HG03354 (cell line): ENCODE data around the gene HIPK2.

Source experiments
- ATAC-seq: cut with Tn5 transposase; IDR thresholded peaks from one replicate; pipeline ENCODE4 v1.9.1; 2021; ENCODE audit warnings: mild to moderate bottlenecking; ENCODE audit not compliant: unreplicated experiment, poor library complexity, severe bottlenecking

HIPK2 gene

DNA sequence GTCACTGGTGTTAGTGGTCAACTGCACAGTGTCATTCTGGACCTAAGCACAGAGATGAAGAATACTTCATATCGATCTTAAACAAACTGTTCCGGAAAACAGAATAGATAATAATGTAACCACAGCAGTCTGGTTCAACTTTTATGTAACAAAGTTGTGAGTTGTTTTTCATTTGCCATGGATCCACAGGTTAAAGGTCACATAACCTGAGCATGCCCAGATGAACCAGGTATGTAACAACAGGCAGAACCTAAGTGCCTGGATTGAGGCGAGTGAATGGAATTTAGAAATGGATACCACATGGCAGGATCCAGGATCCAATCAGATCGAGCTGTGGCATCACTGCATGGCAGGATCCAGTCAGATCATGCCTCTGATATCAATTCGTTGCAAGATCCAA lies 167.2 kb downstream of the HIPK2 start:
- no peak for ATAC-seq

DNA sequence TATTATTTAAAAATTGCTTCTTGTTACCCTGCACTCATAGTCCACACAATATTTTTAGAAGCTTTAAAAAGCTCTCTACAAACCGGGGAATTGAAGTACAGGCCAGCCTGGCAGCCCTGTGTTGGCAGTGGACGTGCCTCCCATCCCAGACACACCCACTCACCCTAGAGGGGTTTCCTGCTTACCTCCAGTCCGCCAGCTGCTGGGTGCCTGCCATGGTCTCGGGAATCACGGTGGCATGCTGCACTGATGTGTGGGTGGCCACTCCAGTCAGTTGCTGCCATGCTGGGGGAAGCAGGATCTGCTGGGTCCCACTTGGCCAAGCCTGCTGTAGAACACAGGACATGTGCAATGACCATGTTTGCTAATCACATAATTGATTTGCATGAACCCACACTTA lies 173.9 kb downstream of the HIPK2 start:
- no peak for ATAC-seq

DNA sequence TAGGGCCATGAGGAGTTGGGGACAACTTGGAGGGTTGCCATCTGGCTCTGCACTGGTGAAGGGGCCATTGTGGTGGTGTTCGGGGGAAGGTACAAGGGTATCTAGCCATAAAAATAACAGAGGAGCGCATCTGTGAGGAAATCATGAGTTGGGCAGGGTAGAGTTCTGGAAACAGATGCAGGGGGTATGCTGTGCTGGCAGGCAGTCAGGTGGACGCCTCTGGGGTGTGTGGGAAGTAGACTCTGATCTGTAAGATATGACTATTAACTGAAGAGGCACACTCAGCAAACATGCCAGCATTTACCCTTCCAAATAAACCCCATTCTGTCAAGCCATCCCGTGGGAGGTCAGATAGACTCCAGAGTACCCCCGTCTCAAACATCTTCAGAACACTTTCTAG lies 174.5 kb downstream of the HIPK2 start:
- no peak for ATAC-seq

DNA sequence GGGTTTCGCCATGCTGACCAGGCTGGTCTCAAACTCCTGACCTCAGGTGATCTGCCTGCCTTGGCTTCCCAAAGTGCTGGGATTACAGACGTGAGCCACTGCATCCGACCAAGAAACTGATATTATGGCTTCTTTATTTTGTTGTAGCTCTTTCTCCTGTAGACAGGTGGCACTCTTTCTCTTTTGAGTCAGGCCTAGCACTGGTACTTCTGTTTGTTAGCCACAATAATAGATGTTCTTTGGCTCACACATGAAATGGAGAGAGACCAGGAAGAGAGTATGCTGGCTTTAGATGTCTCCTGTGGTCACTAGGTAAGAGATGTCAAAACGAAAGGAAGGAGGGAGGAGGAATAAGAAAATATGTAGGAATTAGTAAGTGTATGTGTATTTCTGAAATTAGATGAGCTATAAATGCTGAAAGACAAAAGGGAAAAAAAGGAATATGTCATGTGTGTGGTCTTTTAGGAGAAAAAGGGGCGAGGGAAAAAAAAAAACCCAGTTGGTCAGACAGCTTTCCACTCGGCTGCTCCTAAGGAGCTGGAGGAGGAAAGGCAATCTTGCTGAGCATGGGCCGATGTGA lies 175.6 kb downstream of the HIPK2 start:
- ATAC-seq, result no peak

DNA sequence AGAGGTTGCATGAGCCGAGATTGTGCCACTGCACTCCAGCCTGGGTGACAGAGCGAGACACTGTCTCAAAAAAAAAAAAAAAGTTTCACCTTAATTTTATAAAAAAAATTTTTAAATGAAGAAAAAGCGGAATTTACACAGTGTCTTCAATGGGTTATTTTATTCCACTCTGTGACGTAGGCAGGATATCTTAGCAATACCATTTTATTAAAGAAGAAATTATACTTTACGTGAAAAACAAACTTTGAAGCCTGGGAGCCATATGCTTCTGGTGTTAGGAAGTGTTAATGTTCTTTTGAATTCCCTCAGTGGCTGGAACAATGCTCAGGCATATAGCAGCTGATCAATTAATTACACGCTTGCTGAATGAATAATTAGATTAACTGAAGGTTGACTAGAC lies 176.6 kb downstream of the HIPK2 start:
- no peak for ATAC-seq

DNA sequence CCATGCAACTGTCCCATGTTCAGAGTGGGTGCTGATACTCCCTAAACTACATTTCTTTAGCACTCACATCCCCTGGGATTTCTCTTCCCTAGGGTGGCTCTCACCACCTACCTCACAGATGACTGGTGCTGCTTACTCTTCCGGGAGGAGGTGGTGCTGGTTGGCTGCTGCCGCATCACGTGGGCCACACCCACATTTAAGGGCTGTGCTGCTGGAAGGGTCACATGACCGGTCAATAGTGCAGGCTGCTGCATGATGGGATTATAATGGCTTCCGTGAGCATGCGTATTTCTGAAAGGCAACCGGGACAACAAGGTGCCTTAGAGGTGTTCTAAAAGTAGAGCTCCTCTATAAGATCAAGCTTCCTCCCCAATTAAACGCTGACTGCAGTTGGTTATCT lies 177.5 kb downstream of the HIPK2 start:
- no peak for ATAC-seq

DNA sequence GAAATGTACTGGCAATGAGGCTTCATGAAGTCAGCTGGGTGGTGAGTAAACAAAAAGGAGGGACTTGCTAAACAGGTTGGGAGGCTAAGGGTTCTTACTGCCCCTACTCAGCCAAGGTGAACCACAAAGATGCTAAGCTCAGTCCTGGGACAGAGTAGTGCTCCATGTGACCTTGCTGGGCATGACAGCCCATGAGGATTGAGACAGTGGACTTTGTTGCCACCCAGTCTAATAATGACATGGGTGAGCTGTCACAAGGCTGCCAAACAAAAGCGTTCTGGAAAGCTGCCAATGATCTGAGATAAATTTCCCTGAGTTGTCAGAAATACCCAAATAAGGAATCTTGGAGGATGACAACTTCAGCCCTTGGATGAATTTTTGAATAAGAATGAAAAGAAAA lies 179.2 kb downstream of the HIPK2 start:
- no peak for ATAC-seq

DNA sequence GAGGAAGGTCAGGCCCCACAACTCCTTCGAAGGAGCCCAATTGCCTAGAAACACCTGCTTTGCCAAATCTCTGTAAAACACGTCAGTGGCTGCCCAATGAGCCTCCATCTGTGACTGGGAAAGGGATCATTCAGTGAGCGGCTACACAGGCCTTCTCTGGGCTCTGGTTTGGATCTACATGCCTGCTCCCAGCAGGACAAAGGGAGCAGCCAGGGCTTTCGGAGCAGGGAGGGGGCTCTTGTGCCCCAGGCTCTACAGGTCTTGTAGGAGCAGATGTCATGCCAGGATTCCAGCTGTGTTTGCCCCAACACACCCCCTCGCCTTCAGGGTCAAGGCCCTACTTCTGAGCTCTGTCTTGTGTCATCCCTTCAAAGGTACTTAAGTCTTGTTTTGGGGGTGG lies 180.8 kb downstream of the HIPK2 start:
- ATAC-seq, result no peak

DNA sequence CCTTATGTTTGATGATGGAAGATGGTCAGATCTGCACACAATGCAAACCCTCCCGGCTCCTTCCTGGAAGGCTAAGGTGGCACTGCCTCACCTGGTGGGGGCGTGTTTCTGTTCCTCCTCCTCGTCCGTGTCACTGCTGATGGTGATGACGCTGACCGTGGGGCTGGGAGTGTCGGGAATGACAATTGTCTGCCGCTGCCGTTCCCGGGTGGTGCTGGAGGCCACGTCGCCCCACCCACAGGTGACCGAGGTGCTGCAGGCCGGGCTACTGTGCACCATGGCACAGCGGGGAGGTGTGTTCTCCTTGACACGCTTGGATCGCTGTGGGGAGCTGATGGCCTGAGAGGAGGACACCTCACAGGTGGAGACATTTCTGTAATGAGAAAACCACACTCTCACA lies 181.2 kb downstream of the HIPK2 start:
- no peak for ATAC-seq

DNA sequence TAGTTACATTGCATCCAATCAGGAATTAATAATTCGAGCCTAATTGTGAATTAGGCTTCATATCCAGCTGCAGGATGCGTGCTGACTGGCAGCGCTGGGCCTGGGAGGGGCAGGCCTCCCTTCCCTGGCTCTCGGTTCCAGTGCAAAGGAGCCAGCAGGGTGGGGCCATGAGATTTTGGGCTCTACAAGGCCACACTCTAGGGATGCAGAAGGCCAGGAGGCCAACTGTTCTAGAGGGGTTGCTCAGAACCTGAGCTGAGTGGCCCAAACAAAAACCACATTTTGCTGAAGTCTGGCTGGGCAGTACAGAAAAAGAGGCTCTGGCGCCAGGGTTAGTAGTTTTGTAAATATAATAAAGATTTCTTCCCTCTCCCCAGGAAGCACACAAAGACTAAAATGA lies 182.0 kb downstream of the HIPK2 start:
- no peak for ATAC-seq

DNA sequence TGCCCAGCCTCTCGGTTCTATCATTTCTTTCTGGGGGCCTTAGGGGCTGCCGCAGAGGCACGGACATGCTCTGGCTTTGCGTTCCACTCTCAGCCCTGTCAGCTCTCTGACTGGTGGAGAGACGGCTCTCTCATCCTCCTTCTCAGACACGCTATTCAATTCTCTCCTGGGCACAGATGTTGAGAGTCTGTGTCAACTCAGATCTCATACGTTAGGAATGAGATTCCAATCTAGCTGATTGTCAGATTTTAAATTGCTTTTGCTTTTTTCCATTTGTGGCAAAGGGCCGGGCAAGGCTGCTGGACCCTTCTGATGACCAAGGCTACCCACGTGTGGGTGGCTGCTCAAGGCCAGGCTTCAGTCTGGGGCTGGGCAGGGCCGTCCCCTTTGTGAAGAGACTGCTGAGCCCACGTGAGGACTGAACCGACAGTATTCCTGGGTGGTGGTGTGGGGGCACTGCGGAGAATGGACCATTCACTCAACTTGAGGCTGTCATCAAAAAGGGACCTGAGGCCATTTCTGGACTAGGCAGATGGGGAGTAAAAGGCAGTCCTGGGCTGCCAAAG lies 182.8 kb downstream of the HIPK2 start:
- ATAC-seq, result no peak

DNA sequence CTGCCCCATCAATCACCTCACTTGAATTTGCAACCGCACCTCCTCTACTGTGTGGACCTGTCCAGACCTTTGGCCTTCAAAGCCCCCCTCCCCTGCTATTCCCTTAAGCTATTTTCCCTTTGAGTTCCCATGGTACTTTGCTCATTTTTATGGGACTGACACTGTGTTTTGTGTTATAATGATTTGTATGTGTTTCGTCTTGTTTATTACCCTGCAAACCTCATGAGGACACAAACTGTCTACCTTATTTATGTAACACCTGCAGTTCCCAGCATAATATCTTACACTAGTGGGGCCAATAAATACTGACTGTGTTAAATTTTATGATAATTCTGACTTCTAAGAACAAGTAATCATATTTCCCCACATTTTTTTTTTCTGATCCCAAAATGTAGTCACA lies 183.7 kb downstream of the HIPK2 start:
- ATAC-seq, result no peak

DNA sequence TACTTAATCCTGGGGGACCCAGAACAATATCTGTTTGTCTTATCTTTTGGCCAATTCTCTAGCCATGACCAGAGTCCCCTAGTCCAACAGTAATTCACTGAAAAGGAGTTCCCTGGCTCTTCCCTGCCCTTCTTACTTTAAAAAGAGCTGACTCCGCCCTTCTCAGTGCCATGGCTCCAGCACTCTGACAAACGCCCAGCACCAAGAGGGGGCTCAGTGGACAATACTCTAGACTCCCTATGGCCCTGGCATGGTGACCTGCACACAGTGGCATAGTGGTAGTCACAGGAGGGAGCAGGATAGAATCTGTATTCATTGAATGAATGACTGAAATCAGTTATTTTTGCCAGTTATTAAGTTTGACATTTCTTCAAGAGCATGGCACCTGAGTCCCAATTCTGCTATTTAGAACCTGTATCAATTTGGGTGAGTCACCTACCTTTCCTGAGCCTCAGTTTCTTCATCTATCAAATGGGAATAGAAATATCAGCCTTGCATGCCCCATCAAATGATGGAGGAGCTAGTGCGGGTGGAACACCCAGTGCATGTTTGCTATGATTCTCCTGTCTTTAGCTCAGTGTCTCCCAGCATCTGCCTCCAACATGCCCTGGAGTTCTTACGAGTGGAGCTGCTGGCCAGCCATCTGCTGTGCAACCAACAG lies 184.9 kb downstream of the HIPK2 start:
- no peak for ATAC-seq

DNA sequence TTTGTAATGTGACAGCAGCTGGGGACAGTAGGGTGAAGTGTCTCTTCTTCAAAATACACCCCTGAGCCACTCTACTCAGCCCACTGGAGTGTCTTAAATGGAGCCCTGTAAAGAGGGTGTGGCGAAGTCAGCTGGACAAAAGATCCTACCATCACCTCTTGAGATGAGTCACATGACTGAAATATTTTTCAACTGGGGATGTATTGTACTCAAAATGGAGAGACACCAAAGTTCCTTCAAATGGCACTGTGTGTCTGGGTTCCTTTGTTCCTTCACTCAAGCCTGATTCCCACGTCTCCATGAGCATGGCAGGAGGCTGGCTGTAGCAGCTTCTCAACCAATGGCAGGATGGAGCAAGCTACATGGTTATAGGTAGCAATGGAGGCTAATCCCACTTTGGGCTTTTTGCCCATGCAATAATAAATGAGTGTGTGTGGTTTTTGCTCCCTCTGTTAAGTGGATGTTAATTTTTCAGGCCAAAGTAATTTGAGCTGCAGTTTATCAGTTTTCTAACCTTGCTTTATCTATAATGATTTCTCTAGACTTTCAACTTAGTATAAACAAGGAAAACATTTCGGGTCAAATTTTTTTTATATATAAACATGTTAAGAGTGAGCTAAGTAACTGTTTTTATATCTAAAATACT lies 186.1 kb downstream of the HIPK2 start:
- no peak for ATAC-seq

DNA sequence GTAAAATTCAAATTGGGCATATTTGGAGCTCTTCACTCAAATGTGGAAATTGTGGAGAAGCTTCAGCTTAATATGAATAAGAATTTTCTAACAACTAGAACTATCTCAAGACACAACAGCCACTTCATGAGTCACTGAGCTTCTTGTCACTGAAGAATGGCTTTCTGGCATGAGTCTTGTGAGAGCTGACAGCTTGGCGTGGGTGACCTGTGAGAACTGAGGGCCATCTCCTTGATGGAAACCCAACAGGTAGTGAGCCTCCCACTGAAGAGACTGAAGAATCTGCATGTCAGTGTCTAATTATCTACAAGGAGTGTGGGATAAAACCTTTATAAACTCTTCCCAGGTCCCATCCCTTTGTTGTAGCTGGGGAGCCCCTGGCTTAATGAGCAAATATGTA lies 188.3 kb downstream of the HIPK2 start:
- ATAC-seq, result no peak

DNA sequence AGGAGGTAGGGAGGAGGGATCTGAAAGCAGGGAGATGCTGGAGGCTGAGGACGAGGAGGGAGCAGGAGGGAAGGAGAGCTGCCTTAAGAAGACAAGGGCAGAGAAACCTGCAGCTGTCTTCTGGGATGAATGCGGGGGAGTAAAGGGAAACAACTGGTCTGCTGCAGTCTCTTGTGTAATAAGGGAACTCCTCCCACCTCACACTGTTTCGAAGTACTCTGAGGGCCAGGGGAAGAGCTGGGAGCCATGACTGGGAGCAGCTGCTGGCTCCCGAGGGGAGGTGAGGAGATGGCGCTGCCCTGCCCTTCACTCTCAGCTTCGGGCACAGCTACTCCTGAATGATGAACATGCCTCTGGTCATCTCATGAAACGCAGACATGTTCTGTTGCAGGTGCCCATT lies 189.2 kb downstream of the HIPK2 start:
- ATAC-seq, result no peak

DNA sequence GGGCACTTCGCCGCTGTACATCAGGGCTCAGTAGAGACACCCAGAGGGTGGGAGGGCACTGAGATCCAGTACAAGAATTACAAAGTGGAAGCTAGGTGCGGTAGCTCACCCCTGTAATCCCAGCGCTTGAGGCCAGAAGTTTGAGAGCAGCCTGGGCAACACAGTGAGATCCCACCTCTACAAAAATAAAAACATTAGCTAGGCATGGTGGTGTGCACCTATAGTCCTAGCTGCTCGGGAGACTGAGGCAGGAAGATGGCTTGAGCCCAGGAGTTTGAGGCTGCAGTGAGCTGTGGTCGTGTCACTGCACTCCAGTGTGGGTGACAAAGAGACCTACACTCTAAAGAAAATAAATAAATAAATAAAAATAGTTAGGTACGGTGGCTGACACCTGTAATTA lies 190.3 kb downstream of the HIPK2 start:
- ATAC-seq, result no peak

DNA sequence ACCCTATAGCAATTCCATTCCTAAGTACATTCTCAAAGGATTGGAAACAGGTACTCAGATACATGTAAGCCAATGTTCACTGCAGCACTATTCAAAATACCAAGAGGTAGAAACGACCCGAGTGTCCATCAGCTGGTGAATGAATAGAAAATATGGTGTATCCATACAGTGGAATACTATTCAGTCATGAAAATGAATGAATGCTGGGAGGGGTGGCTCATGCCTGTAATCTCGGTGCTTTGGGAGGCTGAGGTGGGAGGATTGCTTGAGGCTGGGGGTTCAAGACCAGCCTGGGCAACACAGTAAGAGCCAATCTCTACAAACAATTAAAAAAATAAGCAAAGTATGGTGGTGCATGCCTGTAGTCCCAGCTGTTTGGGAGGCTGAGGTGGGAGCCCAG lies 191.5 kb downstream of the HIPK2 start:
- ATAC-seq, result no peak

DNA sequence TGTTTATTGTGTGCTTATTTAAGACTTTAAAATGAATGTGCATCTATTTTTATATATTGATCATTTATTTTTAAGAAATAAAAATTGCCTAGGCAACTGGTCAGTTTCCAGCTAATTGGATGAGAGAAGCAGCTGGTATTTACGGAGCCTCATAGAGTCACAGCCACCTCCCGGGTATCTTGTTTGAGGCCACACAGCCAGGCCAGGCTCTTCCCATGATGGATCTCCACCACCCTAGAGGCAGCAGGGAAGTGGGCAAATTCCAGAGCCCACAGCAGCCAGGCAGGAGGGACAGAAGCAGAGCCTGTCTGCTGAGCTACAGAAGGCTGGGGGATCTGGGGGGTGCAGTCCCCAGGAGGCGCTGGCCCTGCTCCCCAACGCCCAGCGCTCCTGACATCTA lies 192.8 kb downstream of the HIPK2 start:
- no peak for ATAC-seq

DNA sequence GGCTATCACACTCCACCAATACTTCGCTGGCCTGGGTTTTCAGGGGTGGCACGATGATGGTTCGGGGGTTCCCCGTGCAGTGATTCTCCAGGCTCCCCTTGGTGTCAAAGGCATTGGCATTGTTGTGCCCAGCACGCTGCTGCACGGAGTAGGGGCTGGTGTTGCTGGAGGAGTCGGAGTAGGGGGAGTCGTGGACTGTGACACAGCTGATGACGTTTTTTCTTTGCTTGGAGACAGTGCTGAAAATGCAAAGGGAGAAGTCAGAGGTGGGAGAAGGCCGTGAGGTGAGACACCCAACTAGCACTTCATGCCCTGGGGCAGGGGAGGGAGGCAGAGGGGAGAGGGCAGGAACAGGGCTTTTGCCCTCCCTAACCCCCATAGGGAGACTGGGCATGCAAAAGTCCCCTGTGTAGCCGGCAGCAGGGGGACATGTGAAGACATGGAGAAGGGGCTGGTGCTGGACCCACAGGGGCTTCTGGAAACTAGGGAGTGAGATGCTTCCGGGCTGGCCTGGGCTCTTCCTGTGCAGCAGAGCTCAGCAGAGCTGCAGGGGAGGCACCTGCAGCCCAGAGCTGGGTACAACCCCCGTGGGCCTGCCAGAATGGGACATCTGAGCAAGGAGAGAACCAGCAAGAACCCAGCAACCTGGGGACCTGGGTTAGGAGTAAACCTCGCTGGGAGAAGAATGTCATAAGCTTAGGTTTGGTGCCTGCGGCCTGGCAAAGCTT lies 193.8 kb downstream of the HIPK2 start:
- ATAC-seq, result no peak
